ENCODE data around the gene CCL18.
"Not testable (repeated sequence)": the region's sequence is repeated elsewhere in the genome, so short reads cannot be mapped to it uniquely, and the experiment has no call there.

Gene CCL18

GRCh38 chr17:36063786-36064541, at the start of gene CCL18:
CCL18 (plus strand) TSS chr17:36064272; CDS start chr17:36064343, 71 bp downstream.
- TF ChIP-seq CTCF (conservative IDR thresholded peaks at IDR 0.05), result no peak

GRCh38 chr17:36014946-36015345, 49.1 kb upstream of the CCL18 start:
- no peak for TF ChIP-seq CTCF (conservative IDR thresholded peaks at IDR 0.05)
- no peak overlapping the region for H3K27ac ChIP-seq

More at GRCh38 chr17:36063786-36064541, at the start of gene CCL18:
- H3K27ac ChIP-seq, result no peak within 1 kb of the TSS

- not testable (repeated sequence) for H3K27ac ChIP-seq
These were observed 48.2 kb upstream of the CCL18 start for GRCh38 chr17:36015895-36016294.

GRCh38 chr17:36016555-36016954, 47.5 kb upstream of the CCL18 start:
- H3K27ac ChIP-seq, result no peak overlapping the region
- TF ChIP-seq CTCF (conservative IDR thresholded peaks at IDR 0.05), result no peak

GRCh38 chr17:36017799-36018198, 46.3 kb upstream of the CCL18 start, which contains the start of gene CCL23:
CCL23 (minus strand) TSS chr17:36017972; CDS start chr17:36017897, 75 bp downstream.
- no peak for TF ChIP-seq CTCF (conservative IDR thresholded peaks at IDR 0.05)
- H3K27ac ChIP-seq, result no peak within 1 kb of the TSS

- no peak overlapping the region for H3K27ac ChIP-seq
- no peak for TF ChIP-seq CTCF (conservative IDR thresholded peaks at IDR 0.05)
These were observed 44.6 kb upstream of the CCL18 start for GRCh38 chr17:36019423-36019822.

- H3K27ac ChIP-seq, result no peak overlapping the region; the same call in 1 of the 2 replicates
- no peak for TF ChIP-seq CTCF (conservative IDR thresholded peaks at IDR 0.05)
These were observed 39.8 kb upstream of the CCL18 start for GRCh38 chr17:36024106-36024869.
